PC-9 (cell line): ENCODE results near the gene RBM26. TPM values are rescaled to one million over a fixed set of nuclear protein-coding genes. Genes with fewer than 3 reads are reported as not detected.

Experiments used
- BruUV-seq: library from RNA; stranded (reverse); fragments of 400-500 nt; replicated peaks from 2 replicates; lab custom pipeline; 2021; lab: Mats Ljungman, UMichigan
- CTCF ChIA-PET: fragments of 300-600 bp; sonication (Branson Sonifier 250); formaldehyde crosslinking; loops from one replicate; lab custom pipeline; 2022; ENCODE audit warnings: antibody characterized with exemption; lab: Charles Lee
- POLR2A ChIA-PET: fragments of 300-600 bp; sonication (Branson Sonifier 250); formaldehyde crosslinking; loops from one replicate; lab custom pipeline; 2022; ENCODE audit warnings: antibody characterized with exemption; ENCODE audit not compliant: unreplicated experiment; lab: Charles Lee
- DNase-seq, 2 experiments: peaks; one replicate each; pipeline versions ENCODE4 v3.0.0 to v3.0.0-alpha.2; 2015 to 2022; ENCODE audit warnings: mixed read lengths in 1 of 2
- H2AFZ ChIP-seq: fragments of 200-600 bp; sonication (generic); 2 replicates; pipeline ENCODE4 v1.8.1; 2017; ENCODE audit warnings: antibody characterized with exemption
- H3F3A ChIP-seq: fragments of 200-600 bp; sonication (generic); 2 replicates; pipeline ENCODE4 v1.8.1; 2017; ENCODE audit warnings: antibody characterized with exemption, mild to moderate bottlenecking, low read depth; ENCODE audit not compliant: insufficient read depth
- H3K27ac ChIP-seq: fragments of 200-600 bp; sonication (generic); 2 replicates; pipeline ENCODE4 v1.6.1; 2016; ENCODE audit warnings: mixed run types
- H3K27me3 ChIP-seq: fragments of 200-600 bp; sonication (generic); 2 replicates; pipeline ENCODE4 v1.6.1; 2016; ENCODE audit warnings: low read depth, mixed run types; ENCODE audit not compliant: insufficient read depth
- H3K36me3 ChIP-seq: fragments of 200-600 bp; sonication (generic); 2 replicates; pipeline ENCODE4 v1.6.1; 2016; ENCODE audit warnings: low read depth, mixed run types
- H3K4me1 ChIP-seq: fragments of 200-600 bp; sonication (generic); replicated peaks from 2 replicates; pipeline ENCODE4 v1.6.1; 2016; ENCODE audit warnings: mixed run types; ENCODE audit not compliant: insufficient read depth
- H3K4me2 ChIP-seq: fragments of 200-600 bp; sonication (generic); 2 replicates; pipeline ENCODE4 v1.6.1; 2017; ENCODE audit warnings: mixed run types
- H3K4me3 ChIP-seq: fragments of 200-600 bp; sonication (generic); 2 replicates; pipeline ENCODE4 v1.6.1; 2016; ENCODE audit warnings: mixed run types
- H3K79me2 ChIP-seq: fragments of 200-600 bp; sonication (generic); 2 replicates; pipeline ENCODE4 v1.6.1; 2017; ENCODE audit warnings: low read depth, mixed run types
- H3K9me2 ChIP-seq: fragments of 200-600 bp; sonication (generic); 2 replicates; pipeline ENCODE4 v1.8.1; 2017; ENCODE audit warnings: mild to moderate bottlenecking; ENCODE audit not compliant: insufficient read depth
- H3K9me3 ChIP-seq: fragments of 200-600 bp; sonication (generic); 2 replicates; pipeline ENCODE4 v1.8.1; 2016; ENCODE audit warnings: low read depth; ENCODE audit not compliant: insufficient read depth
- H4K20me1 ChIP-seq: fragments of 200-600 bp; sonication (generic); 2 replicates; pipeline ENCODE4 v1.8.1; 2017; ENCODE audit not compliant: insufficient read depth
- EZH2 ChIP-seq: fragments of 200-600 bp; sonication (generic); IDR thresholded peaks from 2 replicates; pipeline ENCODE4 v1.8.0; 2017; ENCODE audit warnings: antibody characterized with exemption, low read depth
- intact Hi-C: fragments of 100-400 bp; cut with micrococcal nuclease; formaldehyde crosslinking; loops from one replicate; pipeline ENCODE4 v1.10.0; 2022; ENCODE audit not compliant: unreplicated experiment
- total RNA-seq: library from RNA; stranded (reverse); gene quantifications from 2 replicates; pipeline ENCODE4 v1.2.3, GENCODE V29; 2021
- TF ChIP-seq, protein P1 (sequence below): fragments of 200-600 bp; sonication (generic); conservative IDR thresholded peaks from 2 replicates; pipeline ENCODE4 v1.6.1; 2017; ENCODE audit warnings: mixed run types, antibody characterized with exemption, mild to moderate bottlenecking, moderate library complexity

RBM26 gene
- total RNA-seq, 1 experiment from 2014 or later: 40.4 TPM

DNA sequence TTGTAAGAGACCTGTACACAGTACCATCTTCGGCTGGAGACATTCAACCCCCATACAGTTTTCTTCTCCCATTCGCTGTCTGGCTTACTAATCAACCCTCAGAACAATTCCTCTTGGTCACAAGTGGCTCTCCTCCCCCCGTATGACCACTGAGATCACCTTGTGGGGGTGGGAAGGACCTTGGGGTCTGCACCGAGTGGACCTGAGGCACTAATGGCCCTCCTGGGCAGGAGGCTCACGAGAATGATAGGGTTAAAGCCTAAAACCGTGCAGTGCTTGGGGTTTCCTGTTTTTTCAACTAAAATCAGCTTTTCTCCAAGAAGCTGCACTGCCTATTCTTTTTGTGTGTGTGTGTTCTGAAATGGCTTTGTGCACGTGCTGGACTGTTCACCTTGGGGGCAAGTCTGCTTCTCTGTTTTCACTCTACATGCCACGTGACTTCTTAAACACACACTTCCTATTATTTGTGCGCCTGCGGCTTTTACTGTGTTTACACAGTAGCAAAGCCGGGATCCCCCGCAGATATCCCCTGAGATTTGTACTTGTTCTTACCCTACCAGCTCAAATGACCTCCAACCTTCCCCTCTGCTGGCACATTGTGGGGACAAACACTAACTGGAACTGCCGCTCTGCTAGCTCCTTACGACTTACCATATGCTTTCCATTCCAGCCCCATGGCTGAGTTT lies 12.3 kb downstream of the RBM26 start:
- Histone ChIP-seq H3K4me3 (no peak overlapping the region), H2AFZ (no peak overlapping the region), H3K4me2 (no peak overlapping the region), H3K27ac (no peak overlapping the region), H3K4me1 (0 out of 2 replicates have a peak, but pooled peaks cover 7% of the 10 kb centered on the region), H3K27me3 (no peaks in the 10 kb centered on the region), H3K9me2 (no peaks in the 10 kb centered on the region), H3K79me2 (peaks cover 90% of the 10 kb centered on the region), H3K36me3 (peaks cover 57% of the 10 kb centered on the region), H3F3A (peaks cover 14% of the 10 kb centered on the region; the same call in 1 of the 2 replicates), H4K20me1 (peaks cover 23% of the 10 kb centered on the region), H3K9me3 (peaks cover 26% of the 10 kb centered on the region)
- ChIA-PET POLR2A (no interaction called here), CTCF (interaction anchor here (0.6 kb wide), 1 partner anchor 8 kb away, joined by 3 read pairs; no protein-coding TSS in a partner anchor)
- no TSS peak for BruUV-seq
- DNase-seq: no peak
- intact Hi-C loops: no loop called here
- no peak for TF ChIP-seq EZH2
- TF ChIP-seq, protein P1, sequence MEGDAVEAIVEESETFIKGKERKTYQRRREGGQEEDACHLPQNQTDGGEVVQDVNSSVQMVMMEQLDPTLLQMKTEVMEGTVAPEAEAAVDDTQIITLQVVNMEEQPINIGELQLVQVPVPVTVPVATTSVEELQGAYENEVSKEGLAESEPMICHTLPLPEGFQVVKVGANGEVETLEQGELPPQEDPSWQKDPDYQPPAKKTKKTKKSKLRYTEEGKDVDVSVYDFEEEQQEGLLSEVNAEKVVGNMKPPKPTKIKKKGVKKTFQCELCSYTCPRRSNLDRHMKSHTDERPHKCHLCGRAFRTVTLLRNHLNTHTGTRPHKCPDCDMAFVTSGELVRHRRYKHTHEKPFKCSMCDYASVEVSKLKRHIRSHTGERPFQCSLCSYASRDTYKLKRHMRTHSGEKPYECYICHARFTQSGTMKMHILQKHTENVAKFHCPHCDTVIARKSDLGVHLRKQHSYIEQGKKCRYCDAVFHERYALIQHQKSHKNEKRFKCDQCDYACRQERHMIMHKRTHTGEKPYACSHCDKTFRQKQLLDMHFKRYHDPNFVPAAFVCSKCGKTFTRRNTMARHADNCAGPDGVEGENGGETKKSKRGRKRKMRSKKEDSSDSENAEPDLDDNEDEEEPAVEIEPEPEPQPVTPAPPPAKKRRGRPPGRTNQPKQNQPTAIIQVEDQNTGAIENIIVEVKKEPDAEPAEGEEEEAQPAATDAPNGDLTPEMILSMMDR: no peak

GRCh38 chr13:79392882-79393563 lies 13.0 kb downstream of the RBM26 start:
- no TSS peak for BruUV-seq
- no peak overlapping the region for H3K4me3 ChIP-seq
- TF ChIP-seq, protein P1: no peak
- TF ChIP-seq EZH2: no peak
- DNase-seq: no peak
- CTCF ChIA-PET: interaction anchor here (0.6 kb wide), 1 partner anchor 8 kb away, joined by 3 read pairs; no protein-coding TSS in a partner anchor
- no peaks in the 10 kb centered on the region for H3K9me2 ChIP-seq
- peaks cover 55% of the 10 kb centered on the region for H3K36me3 ChIP-seq
- peaks cover 23% of the 10 kb centered on the region for H4K20me1 ChIP-seq
- H3K9me3 ChIP-seq: peaks cover 26% of the 10 kb centered on the region
- H2AFZ ChIP-seq: no peak overlapping the region
- 0 out of 2 replicates have a peak, but pooled peaks cover 7% of the 10 kb centered on the region for H3K4me1 ChIP-seq
- POLR2A ChIA-PET: no interaction called here
- H3K4me2 ChIP-seq: no peak overlapping the region
- H3K27me3 ChIP-seq: no peaks in the 10 kb centered on the region
- H3F3A ChIP-seq: peaks cover 14% of the 10 kb centered on the region; the same call in 1 of the 2 replicates
- H3K27ac ChIP-seq: no peak overlapping the region
- intact Hi-C loops: no loop called here
- H3K79me2 ChIP-seq: peaks cover 90% of the 10 kb centered on the region

- no peak overlapping the region for H2AFZ ChIP-seq
- BruUV-seq: no TSS peak
Measured at GRCh38 chr13:79389026-79389425, 17.0 kb downstream of the RBM26 start.

More at GRCh38 chr13:79389026-79389425, 17.0 kb downstream of the RBM26 start:
- no peak for DNase-seq
- TF ChIP-seq EZH2: no peak
- TF ChIP-seq, protein P1: no peak
- Histone ChIP-seq H4K20me1 (peaks cover 33% of the 10 kb centered on the region), H3K27ac (no peak overlapping the region), H3K9me2 (no peaks in the 10 kb centered on the region), H3K27me3 (no peaks in the 10 kb centered on the region), H3K9me3 (0 out of 2 replicates have a peak, but pooled peaks cover 4% of the 10 kb centered on the region), H3K4me1 (peaks cover 21% of the 10 kb centered on the region; the same call in 1 of the 2 replicates), H3F3A (peaks cover 14% of the 10 kb centered on the region), H3K36me3 (peaks cover 33% of the 10 kb centered on the region), H3K4me3 (no peak overlapping the region), H3K79me2 (peaks cover 92% of the 10 kb centered on the region), H3K4me2 (no peak overlapping the region)
- ChIA-PET CTCF (no interaction called here), POLR2A (interaction anchor here (0.7 kb wide), 1 partner anchor 8 kb away, joined by 3 read pairs; no protein-coding TSS in a partner anchor)
- intact Hi-C loops: no loop called here
